HG03280 (cell line): ENCODE data around the gene NKPD1.

ENCODE experiments used
- ATAC-seq: cut with Tn5 transposase; IDR thresholded peaks from one replicate; pipeline ENCODE4 v1.9.1; 2021; ENCODE audit warnings: mild to moderate bottlenecking, moderate library complexity; ENCODE audit not compliant: unreplicated experiment

The NKPD1 gene

DNA sequence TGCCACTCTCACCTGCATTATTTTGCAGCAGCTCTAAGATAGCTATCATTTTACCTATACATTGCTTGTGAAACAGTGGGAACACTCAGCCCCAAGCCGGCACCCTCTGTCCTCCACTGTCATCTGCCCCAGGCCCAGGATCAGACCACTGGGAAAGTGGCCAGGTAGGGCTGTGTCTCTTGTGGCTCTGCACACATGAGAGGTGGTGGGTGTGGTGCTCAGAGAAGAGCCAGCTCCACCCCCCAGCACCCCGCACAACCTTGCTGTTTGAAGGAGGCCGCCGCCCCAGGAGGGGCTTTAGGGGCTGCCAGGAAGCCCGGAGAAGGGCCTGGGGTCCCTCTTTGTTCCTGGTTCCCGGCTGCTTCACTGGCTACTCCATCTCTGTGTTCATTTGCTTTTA lies 41.2 kb downstream of the NKPD1 start:
- no peak for ATAC-seq

DNA sequence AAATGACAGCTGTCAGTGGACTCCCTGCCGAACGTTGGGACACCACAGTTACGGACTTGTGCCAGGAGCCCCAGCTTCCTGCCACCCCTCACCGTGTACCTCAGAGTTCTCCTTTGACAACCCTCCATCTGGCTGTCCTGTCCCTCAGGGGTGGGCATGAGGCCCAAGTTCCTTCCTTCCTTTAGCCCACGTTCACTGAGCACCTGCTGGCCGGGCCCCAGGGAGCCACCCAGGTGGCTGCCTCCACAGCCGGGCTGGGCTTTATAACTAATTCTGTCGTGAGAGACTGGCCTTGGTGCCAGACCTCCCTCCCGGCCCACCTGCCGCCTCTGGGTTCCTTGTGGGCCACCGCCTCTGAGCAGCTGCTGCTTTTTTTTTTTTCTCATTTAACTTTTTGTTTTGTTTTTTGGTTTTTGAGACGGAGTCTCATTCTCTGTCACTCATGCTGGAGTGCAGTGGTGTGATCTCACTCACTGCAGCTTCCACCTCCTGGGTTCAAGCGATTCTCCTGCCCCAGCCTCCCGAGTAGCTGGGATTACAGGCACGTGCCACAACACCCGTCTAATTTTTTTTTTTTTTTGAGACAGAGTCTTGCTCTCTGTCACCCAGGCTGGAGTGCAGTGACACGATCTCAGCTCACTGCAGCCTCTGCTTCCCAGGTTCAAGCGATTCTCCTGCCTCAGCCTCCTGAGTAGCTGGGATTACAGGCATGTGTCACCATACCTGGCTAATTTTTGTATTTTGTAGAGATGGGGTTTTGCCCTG lies 42.0 kb downstream of the NKPD1 start:
- ATAC-seq = peak; percentile 45

DNA sequence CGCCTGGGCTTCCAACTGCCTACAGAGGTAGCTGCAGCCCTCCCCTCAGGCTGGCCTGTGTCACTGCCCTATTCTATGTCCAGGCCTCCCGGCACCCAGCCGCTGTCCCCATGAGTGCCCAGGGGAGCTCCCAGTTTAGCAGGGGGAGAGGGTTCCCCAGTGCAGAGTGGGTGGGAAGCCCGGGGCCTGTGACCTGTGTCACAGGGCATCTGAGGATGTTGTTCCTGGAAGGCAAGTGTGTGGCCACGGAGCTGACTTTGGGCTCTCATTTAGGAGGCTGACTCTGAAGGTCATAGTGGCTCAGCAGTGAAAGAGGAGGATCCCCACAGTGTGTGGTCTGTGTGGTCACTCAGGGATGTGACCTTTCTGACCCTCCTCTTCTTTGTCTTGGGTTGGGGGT lies 42.7 kb downstream of the NKPD1 start:
- no peak for ATAC-seq

- ATAC-seq = no peak
Measured at GRCh38 chr19:45117671-45118070, 43.1 kb downstream of the NKPD1 start.

DNA sequence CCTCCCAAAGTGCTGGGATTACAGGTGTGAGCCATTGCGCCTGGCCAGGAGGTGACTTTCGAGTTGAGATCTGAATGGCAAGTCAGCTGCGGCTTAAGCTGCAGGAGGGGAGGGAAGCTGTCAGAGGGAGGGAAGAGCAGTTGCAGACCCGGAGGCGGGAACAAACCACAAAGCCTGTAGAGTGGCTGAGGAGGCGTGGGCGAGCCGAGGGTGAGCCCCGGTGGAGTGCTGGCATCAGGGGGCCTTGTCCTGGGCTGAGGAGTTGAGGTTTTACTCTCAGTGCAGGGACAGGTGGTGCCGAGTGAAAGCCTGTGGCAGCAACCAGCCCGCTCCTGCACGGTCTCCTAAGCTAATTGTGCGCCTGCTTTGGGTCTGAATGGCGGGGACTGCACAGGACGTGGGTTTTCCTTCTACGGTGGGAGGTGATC lies 43.6 kb downstream of the NKPD1 start:
- no peak for ATAC-seq

- no peak for ATAC-seq
Measured at GRCh38 chr19:45115809-45116615, 44.8 kb downstream of the NKPD1 start.

DNA sequence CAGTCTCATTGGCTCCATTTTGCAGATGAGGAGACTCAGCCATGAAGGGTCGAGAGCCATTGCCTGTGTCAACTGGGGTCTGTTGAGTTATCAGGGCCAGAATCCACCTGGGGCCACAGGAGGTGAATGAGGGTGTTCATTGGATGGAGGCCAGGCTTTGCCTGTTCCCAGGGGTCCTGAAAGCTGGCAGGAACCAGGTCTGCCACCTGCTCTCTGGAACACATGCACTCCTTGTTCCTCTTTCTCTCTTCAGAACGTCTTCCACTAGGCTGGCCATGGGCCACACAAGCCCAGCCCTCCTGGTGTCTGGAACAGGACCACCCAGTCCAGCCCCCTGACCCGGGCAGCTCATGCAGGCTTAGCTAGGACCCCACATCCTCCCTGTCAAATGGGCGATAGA lies 46.7 kb downstream of the NKPD1 start:
- ATAC-seq = no peak

DNA sequence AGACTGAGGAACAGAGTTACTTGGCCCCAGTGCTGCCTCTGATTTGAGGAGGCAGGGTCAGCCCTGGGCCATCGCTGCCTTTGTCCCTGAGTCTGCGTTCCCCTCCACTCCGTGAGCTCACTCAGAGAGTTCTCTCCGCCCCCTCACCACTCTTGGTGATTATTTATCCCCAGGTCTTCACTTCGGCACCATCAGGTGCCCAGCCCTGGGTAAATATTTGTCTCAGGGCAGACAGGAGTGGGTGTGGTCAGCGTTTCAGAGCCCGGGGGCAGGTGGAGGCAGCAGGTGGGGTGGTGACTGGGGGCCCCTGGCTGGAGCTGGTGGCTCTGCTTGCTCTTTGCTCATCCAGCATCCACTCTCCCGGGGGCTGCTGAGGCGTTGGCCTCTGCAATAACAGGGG lies 47.2 kb downstream of the NKPD1 start:
- ATAC-seq = no peak

GRCh38 chr19:45112111-45112827 lies 48.5 kb downstream of the NKPD1 start:
- ATAC-seq = no peak
